Prostate gland (tissue), 2 donors: ENCODE data around the gene INPP5D. TPM values are rescaled to one million over a fixed set of nuclear protein-coding genes. Genes with fewer than 3 reads are reported as not detected.
"Not testable (repeated sequence)": the region's sequence is repeated elsewhere in the genome, so short reads cannot be mapped to it uniquely, and the experiment has no call there.

Experiments
- DNase-seq: peaks from one replicate; pipeline ENCODE4 v3.0.0-alpha.2; 2019; ENCODE audit warnings: low spot score
- H3K27ac ChIP-seq, 2 donors: fragments of 200-600 bp; sonication (generic); 2 replicates each; pipeline ENCODE4 v1.5.1; 2017 to 2019
- H3K27me3 ChIP-seq: fragments of 200-600 bp; sonication (generic); replicated peaks from 2 replicates; pipeline ENCODE4 v1.5.1; 2019; ENCODE audit not compliant: insufficient read depth
- H3K36me3 ChIP-seq, 2 donors: fragments of 200-600 bp; sonication (generic); 1 replicate in 1 of 2; 2 replicates in 1 of 2; pipeline versions ENCODE4 v1.5.1 to v1.8.1; 2017 to 2019
- H3K4me1 ChIP-seq: fragments of 200-600 bp; sonication (generic); replicated peaks from 2 replicates; pipeline ENCODE4 v1.5.1; 2019
- H3K4me3 ChIP-seq, 2 donors: fragments of 200-600 bp; sonication (generic); 2 replicates each; pipeline ENCODE4 v1.5.1; 2017 to 2019
- H3K9me3 ChIP-seq: fragments of 200-600 bp; sonication (generic); 2 replicates; pipeline ENCODE4 v1.5.1; 2017
- POLR2A ChIP-seq: fragments of 450-650 bp; IDR thresholded peaks from one replicate; pipeline ENCODE4 v1.6.1; 2016; ENCODE audit warnings: antibody characterized with exemption, mild to moderate bottlenecking
- POLR2AphosphoS5 ChIP-seq: sonication (generic); formaldehyde crosslinking; IDR thresholded peaks from one replicate; pipeline ENCODE4 v1.6.1; 2017; ENCODE audit warnings: antibody characterized with exemption
- WGBS: methylation state at CpG from one replicate; pipeline ENCODE4 v1.1.5; 2018; 5-methylcytosine and 5-hydroxymethylcytosine counted together
- intact Hi-C: fragments of 100-400 bp; cut with DNase I; formaldehyde crosslinking; loops from one replicate; pipeline ENCODE4 v1.14.2; 2022
- total RNA-seq, 2 donors: library from RNA; depleted of rRNA; stranded (reverse); fragments of >200 nt; gene quantifications; one replicate each; pipeline ENCODE4 v1.1.0, GENCODE V29; 2016
- TF ChIP-seq, protein P1 (sequence below), 4 experiments: fragments of 200-600 bp in 2 of 4; fragments of 450-650 bp in 2 of 4; sonication (generic) in 2 of 4; IDR thresholded peaks; 1 replicate in 3 of 4; 2 replicates in 1 of 4; pipeline ENCODE4 v1.5.1; 2016 to 2019; ENCODE audit warnings: antibody characterized with exemption in 4 of 4, mild to moderate bottlenecking in 2 of 4, moderate library complexity in 2 of 4

Gene INPP5D
- total RNA-seq, 2 donors from 2014 or later, result 11.4 to 18.8 TPM

DNA sequence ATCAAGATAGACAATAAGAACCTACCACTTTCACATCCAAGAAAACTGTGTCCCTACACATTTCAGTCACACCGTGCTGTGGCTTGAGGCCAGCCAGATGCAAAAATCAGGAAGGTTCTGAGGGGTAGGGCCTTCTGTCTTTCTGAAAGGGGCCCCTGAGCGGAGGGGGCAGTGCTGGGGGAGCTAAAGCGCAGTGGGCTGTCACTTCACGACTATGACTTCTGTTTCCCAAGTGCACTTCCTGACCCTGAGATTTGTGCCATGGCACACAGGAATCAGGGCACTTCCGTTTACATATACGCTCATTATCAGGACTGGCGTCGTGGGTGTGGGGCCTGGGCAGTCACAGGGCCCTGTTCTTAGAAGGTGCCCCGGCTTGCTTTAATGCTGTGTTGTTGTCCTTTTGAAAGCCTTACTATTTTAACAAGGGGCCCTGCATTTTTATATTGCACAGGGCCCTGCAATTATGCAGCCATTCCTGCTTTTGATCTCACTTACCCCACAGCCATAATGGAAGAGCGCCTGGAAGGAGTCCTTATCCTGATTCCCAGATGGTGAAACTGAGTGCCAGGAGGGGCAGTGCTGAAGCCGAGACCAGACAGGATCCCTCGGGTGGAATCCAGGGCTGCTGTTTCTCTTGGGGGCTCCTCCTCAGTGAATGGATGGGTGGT is 47.7 kb upstream of the INPP5D start:
- H3K36me3 ChIP-seq, result no peaks in the 10 kb centered on the region
- H3K4me3 ChIP-seq, result no peak overlapping the region
- no peak for DNase-seq
- H3K9me3 ChIP-seq, result no peaks in the 10 kb centered on the region
- H3K27me3 ChIP-seq, result no peaks in the 10 kb centered on the region
- TF ChIP-seq POLR2A, result no peak
- TF ChIP-seq, protein P1, sequence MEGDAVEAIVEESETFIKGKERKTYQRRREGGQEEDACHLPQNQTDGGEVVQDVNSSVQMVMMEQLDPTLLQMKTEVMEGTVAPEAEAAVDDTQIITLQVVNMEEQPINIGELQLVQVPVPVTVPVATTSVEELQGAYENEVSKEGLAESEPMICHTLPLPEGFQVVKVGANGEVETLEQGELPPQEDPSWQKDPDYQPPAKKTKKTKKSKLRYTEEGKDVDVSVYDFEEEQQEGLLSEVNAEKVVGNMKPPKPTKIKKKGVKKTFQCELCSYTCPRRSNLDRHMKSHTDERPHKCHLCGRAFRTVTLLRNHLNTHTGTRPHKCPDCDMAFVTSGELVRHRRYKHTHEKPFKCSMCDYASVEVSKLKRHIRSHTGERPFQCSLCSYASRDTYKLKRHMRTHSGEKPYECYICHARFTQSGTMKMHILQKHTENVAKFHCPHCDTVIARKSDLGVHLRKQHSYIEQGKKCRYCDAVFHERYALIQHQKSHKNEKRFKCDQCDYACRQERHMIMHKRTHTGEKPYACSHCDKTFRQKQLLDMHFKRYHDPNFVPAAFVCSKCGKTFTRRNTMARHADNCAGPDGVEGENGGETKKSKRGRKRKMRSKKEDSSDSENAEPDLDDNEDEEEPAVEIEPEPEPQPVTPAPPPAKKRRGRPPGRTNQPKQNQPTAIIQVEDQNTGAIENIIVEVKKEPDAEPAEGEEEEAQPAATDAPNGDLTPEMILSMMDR (IDR thresholded peaks at IDR 0.05), result no peak
- no peak for TF ChIP-seq POLR2AphosphoS5
- no peaks in the 10 kb centered on the region for H3K4me1 ChIP-seq
- intact Hi-C loops, result no loop called here
- no peak overlapping the region for H3K27ac ChIP-seq
- 68% methylated on average over 12 of the region's 12 CpGs for WGBS

DNA sequence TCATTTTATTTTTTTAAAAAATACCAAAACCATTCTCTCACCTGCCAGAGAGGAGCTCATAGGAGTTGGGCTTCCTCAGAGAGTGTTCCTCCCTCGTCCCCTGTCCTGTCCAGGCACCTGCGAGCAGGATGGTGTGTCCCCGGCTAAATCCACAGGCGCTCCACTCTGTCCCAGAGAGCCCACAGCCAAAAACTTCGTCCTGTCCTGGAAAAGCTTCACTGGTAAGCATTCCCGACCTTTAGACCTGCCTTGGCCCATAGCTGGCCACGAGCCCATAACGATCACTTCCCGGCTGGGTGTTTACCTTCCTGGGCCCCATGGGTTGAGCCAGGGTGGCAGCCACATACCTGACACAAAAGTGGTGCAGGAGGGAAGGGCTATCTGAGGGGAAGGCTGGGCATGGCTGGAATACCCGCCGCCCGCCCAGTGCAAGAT is 47.1 kb upstream of the INPP5D start, which contains the start of gene NGEF:
NGEF (minus strand) TSS at position 230 of the 435 bp plus-strand sequence. CDS start 38,366 bp downstream, outside the sequence.
- Histone ChIP-seq H3K9me3 (no peaks in the 10 kb centered on the region), H3K27me3 (no peaks in the 10 kb centered on the region), H3K27ac (no peak within 1 kb of the TSS), H3K4me1 (no peaks in the 10 kb centered on the region), H3K36me3 (no peaks in the 10 kb centered on the region), H3K4me3 (no peak within 1 kb of the TSS)
- no peak for DNase-seq
- 85% methylated on average over 12 of the region's 12 CpGs for WGBS
- no peak for TF ChIP-seq POLR2A
- no peak for TF ChIP-seq POLR2AphosphoS5
- TF ChIP-seq, protein P1 (IDR thresholded peaks at IDR 0.05), result no peak
- intact Hi-C loops, result no loop called here

DNA sequence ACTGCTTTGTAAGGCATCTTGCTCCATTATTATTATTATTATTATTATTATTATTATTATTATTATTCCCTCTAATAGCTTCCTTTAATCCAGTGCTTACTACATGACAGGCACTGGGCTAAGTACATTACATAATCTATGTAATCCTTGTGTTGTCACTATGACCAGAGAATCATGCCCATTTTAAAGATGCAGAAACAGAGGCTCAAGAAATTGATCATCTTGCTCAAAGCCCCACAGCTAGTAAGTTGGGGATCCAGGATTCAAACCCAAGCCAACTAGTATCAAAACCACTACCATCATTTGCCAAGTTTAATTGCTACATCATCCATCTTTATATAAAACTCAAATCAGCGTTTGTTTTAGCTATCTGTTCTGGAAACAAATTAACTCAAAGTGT is 46.5 kb upstream of the INPP5D start:
- H3K4me1 ChIP-seq, result no peaks in the 10 kb centered on the region
- no peak overlapping the region for H3K4me3 ChIP-seq
- no peak overlapping the region for H3K27ac ChIP-seq
- no peak for DNase-seq
- TF ChIP-seq POLR2A, result no peak
- TF ChIP-seq, protein P1 (IDR thresholded peaks at IDR 0.05), result no peak
- TF ChIP-seq POLR2AphosphoS5, result no peak
- no peaks in the 10 kb centered on the region for H3K9me3 ChIP-seq
- no peaks in the 10 kb centered on the region for H3K27me3 ChIP-seq
- WGBS, result 83% methylated on average over 1 of the region's 1 CpG
- intact Hi-C loops, result no loop called here
- no peaks in the 10 kb centered on the region for H3K36me3 ChIP-seq

DNA sequence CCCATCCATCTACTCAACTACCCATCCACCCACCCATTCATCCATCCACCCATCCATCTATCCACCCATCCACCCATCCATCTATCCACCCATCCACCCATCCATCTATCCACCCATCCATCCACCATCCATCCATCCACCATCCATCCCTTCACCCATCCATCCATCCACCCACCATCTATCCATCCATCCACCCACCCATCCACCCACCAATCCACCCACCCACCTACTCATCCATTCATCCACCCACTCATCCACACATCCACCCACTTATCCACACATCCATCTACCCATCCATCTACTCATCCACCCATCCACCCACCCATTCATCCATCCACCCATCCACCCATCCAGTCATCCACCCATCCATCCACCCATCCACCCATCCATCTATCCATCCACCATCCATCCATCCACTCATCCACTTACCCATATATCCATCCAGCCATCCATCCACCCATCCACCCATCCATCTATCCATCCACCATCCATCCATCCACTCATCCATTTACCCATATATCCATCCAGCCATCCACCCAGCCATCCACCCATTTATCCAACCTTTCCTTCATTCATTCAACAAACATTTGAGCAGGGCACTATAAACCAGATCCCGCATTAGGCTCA is 45.0 kb upstream of the INPP5D start:
- Histone ChIP-seq H3K36me3 (no peaks in the 10 kb centered on the region), H3K9me3 (no peaks in the 10 kb centered on the region), H3K4me3 (no peak overlapping the region), H3K27me3 (no peaks in the 10 kb centered on the region), H3K4me1 (no peaks in the 10 kb centered on the region), H3K27ac (no peak overlapping the region)
- no peak for DNase-seq
- TF ChIP-seq POLR2AphosphoS5 (no peak), POLR2A (no peak)
- TF ChIP-seq, protein P1 (IDR thresholded peaks at IDR 0.05), result no peak
- WGBS, result 94% methylated on average over 1 of the region's 1 CpG
- intact Hi-C loops, result no loop called here

DNA sequence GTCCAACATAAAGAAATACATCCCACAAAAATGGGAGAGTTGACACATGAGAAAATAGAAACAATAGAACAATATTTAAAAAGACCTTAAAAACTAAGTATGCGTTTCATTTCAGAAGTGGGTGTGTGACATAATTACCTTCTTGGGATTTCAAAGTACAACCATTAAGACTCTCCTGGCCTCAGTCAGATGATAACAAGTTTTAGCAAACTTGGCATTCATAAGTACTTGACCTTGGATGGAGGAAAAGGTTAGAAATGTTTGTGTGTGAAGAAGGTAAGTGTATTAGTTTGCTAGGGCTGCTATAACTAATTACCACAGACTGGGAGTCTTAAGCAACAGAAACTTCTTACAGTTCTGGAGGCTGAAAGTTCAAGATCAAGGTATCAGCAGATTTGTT is 42.2 kb upstream of the INPP5D start:
- no peak for TF ChIP-seq POLR2A
- TF ChIP-seq, protein P1 (IDR thresholded peaks at IDR 0.05), result no peak
- no peak for TF ChIP-seq POLR2AphosphoS5
- Histone ChIP-seq H3K27ac (no peak overlapping the region), H3K4me3 (no peak overlapping the region), H3K9me3 (no peaks in the 10 kb centered on the region), H3K36me3 (no peaks in the 10 kb centered on the region), H3K4me1 (no peaks in the 10 kb centered on the region), H3K27me3 (no peaks in the 10 kb centered on the region)
- DNase-seq, result no peak
- intact Hi-C loops, result no loop called here
- WGBS, result 96% methylated on average over 1 of the region's 1 CpG

DNA sequence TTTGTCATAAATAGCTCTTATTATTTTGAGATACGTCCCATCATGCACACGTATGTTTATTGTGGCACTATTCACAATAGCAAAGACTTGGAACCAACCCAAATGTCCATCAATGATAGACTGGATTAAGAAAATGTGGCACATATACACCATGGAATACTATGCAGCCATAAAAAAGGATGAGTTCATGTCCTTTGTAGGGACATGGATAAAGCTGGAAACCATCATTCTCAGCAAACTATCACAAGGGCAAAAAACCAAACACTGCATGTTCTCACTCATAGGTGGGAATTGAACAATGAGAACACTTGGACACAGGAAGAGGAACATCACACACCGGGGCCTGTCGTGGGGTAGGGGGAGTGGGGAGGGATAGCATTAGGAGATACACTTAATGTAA is 40.5 kb upstream of the INPP5D start:
- H3K27ac ChIP-seq, DNase-seq, intact Hi-C loops, H3K4me3 ChIP-seq, H3K4me1 ChIP-seq, H3K27me3 ChIP-seq, H3K36me3 ChIP-seq, H3K9me3 ChIP-seq: not testable (repeated sequence)
- WGBS, result 87% methylated on average over 4 of the region's 4 CpGs
